Right renal cortex interstitium (tissue), 3 donors: ENCODE results near the gene MYMX. TPM values are rescaled to one million over a fixed set of nuclear protein-coding genes. Genes with fewer than 3 reads are reported as not detected.
A peak's percentile ranks its signal among the peaks of the same experiment; 100 is the strongest.

Experiments used
- DNase-seq, 3 donors: peaks; one replicate each; pipeline ENCODE4 v3.0.0-alpha.2; 2013; ENCODE audit warnings: low read depth in 3 of 3, low spot score in 2 of 3
- polyA plus RNA-seq, 3 donors: library from polyadenylated mRNA; unstranded; fragments of 120-200 nt; gene quantifications; one replicate each; pipeline ENCODE4 v1.2.1, GENCODE V29; 2013; ENCODE audit not compliant: insufficient read length in 3 of 3

MYMX gene
- polyA plus RNA-seq, 3 donors: 0.42 to 0.85 (median 0.65) TPM

GRCh38 chr6:44262467-44263353, 46.0 kb downstream of the MYMX start:
- no peak for DNase-seq

- DNase-seq: no peak
These were observed 46.8 kb downstream of the MYMX start for GRCh38 chr6:44263354-44264100.

- DNase-seq: no peak
These were observed 47.7 kb downstream of the MYMX start for GRCh38 chr6:44264154-44265006.

GRCh38 chr6:44265007-44265721, 48.4 kb downstream of the MYMX start, which contains the start of gene NFKBIE:
Gene NFKBIE, minus strand, starts transcription at chr6:44265551. Its CDS starts 205 bp downstream, at chr6:44265346.
- peak in 2 of 3 donors; percentile 83 to 88 for DNase-seq

GRCh38 chr6:44265722-44266233, 49.1 kb downstream of the MYMX start:
- no peak for DNase-seq

- DNase-seq: no peak
These were observed 49.6 kb downstream of the MYMX start for GRCh38 chr6:44266347-44266746.

- no peak for DNase-seq
These were observed 50.5 kb downstream of the MYMX start for GRCh38 chr6:44267252-44267651.

Other genes with a start within 250 kb of the MYMX start
- 10 to 100 TPM; 38.9 to 40.4 (median 40.3) TPM for gene MRPL14, start 89.5 kb upstream of the MYMX start, polyA plus RNA-seq
- 10 to 100 TPM; 33.3 to 38.5 (median 34.3) TPM for gene TMEM63B, start 89.4 kb upstream of the MYMX start, polyA plus RNA-seq
- under 1 TPM; 0.12 to 0.24 (median 0.17) TPM for gene CAPN11, start 58.1 kb upstream of the MYMX start, polyA plus RNA-seq
- 10 to 100 TPM; 33.0 to 34.2 (median 33.0) TPM for gene SLC29A1, start 6.7 kb downstream of the MYMX start, polyA plus RNA-seq
- gene HSP90AB1, start 30.2 kb downstream of the MYMX start, polyA plus RNA-seq: 1,000 to 10,000 TPM; 1,281 to 1,316 (median 1,306) TPM
- gene SLC35B2, start 40.6 kb downstream of the MYMX start, polyA plus RNA-seq: 10 to 100 TPM; 51.7 to 59.3 (median 56.5) TPM
- 10 to 100 TPM; 10.6 to 11.7 (median 11.6) TPM for gene NFKBIE, start 48.6 kb downstream of the MYMX start, polyA plus RNA-seq
- gene TMEM151B, start 53.5 kb downstream of the MYMX start, polyA plus RNA-seq: under 1 TPM; 0.42 to 0.62 (median 0.60) TPM
- 10 to 100 TPM; 12.1 to 14.7 (median 12.4) TPM for gene AARS2, start 96.4 kb downstream of the MYMX start, polyA plus RNA-seq
- not detected for gene SPATS1, start 125.7 kb downstream of the MYMX start, polyA plus RNA-seq
- 10 to 100 TPM; 44.2 to 49.2 (median 45.5) TPM for gene CDC5L, start 170.8 kb downstream of the MYMX start, polyA plus RNA-seq